Neural cell (in vitro differentiated cells): Measurements from ENCODE around the gene UBE3D.

Experiments
- CTCF ChIP-seq: fragments of 450-650 bp; IDR thresholded peaks from 2 replicates; pipeline ENCODE4 v1.5.1; 2014; ENCODE audit warnings: antibody characterized with exemption, mild to moderate bottlenecking, moderate library complexity; ENCODE audit not compliant: poor library complexity, severe bottlenecking
- POLR2AphosphoS5 ChIP-seq: IDR thresholded peaks from 2 replicates; pipeline ENCODE4 v1.6.1; 2012

DNA sequence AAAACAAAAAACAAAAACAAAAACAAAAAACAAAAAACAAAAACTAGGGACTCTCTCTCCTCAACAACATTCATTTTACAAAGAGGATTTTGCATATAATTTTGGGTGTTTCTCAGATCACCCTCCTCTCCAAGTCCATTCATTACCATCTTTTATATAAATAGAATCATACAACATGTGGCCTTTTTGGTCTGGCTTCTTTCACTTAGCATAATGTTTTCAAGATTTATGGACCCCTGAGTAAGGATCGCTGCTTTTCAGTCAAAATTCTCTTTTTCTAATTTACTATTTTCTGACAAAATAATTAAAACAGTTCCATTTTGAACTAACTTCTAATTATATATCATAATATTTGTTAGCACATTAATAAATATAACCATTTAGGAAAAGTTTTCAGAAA lies 94.8 kb downstream of the UBE3D start:
- no peak for TF ChIP-seq CTCF
- TF ChIP-seq POLR2AphosphoS5, result no peak
